HL-60 (cell line): ENCODE data around the gene ANO1.

ENCODE experiments used
- POLR2AphosphoS5 ChIP-seq: IDR thresholded peaks from 2 replicates; pipeline ENCODE4 v1.6.1; 2012; ENCODE audit warnings: low read depth
- SPI1 ChIP-seq: IDR thresholded peaks from 2 replicates; pipeline ENCODE4 v1.6.1; 2012; ENCODE audit warnings: low read depth, mild to moderate bottlenecking, borderline replicate concordance
- TF ChIP-seq, protein P1 (sequence below): IDR thresholded peaks from one replicate; pipeline ENCODE4 v1.5.1; 2011; ENCODE audit warnings: low read length, control low read depth, inconsistent platforms; ENCODE audit not compliant: insufficient read depth
- TF ChIP-seq, protein P2 (sequence below): IDR thresholded peaks from 2 replicates; pipeline ENCODE4 v1.6.1; 2012; ENCODE audit warnings: low read depth; ENCODE audit not compliant: insufficient replicate concordance

DNA sequence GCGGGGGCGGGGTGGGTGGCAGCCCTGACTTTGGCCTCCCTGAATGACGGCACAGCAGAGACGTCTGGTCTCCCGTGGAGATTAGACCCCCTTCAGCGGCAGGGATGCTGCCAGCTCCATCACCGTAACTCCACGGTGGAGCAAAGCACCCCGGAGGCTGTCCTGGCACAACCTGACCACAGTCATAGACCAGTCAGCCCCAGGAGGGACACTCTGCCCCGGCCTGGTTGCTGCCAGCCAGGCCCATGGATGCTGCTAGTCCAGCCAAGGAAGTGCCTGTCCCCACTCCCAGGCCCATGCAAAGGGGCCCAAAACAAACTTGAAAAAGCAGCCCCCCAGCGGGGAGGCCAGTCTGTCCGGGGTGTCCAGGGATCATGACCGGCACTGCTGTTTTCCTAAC is 11.5 kb upstream of the ANO1 start:
- TF ChIP-seq, protein P1, sequence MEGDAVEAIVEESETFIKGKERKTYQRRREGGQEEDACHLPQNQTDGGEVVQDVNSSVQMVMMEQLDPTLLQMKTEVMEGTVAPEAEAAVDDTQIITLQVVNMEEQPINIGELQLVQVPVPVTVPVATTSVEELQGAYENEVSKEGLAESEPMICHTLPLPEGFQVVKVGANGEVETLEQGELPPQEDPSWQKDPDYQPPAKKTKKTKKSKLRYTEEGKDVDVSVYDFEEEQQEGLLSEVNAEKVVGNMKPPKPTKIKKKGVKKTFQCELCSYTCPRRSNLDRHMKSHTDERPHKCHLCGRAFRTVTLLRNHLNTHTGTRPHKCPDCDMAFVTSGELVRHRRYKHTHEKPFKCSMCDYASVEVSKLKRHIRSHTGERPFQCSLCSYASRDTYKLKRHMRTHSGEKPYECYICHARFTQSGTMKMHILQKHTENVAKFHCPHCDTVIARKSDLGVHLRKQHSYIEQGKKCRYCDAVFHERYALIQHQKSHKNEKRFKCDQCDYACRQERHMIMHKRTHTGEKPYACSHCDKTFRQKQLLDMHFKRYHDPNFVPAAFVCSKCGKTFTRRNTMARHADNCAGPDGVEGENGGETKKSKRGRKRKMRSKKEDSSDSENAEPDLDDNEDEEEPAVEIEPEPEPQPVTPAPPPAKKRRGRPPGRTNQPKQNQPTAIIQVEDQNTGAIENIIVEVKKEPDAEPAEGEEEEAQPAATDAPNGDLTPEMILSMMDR: no peak
- TF ChIP-seq SPI1: no peak
- no peak for TF ChIP-seq POLR2AphosphoS5
- TF ChIP-seq, protein P2, sequence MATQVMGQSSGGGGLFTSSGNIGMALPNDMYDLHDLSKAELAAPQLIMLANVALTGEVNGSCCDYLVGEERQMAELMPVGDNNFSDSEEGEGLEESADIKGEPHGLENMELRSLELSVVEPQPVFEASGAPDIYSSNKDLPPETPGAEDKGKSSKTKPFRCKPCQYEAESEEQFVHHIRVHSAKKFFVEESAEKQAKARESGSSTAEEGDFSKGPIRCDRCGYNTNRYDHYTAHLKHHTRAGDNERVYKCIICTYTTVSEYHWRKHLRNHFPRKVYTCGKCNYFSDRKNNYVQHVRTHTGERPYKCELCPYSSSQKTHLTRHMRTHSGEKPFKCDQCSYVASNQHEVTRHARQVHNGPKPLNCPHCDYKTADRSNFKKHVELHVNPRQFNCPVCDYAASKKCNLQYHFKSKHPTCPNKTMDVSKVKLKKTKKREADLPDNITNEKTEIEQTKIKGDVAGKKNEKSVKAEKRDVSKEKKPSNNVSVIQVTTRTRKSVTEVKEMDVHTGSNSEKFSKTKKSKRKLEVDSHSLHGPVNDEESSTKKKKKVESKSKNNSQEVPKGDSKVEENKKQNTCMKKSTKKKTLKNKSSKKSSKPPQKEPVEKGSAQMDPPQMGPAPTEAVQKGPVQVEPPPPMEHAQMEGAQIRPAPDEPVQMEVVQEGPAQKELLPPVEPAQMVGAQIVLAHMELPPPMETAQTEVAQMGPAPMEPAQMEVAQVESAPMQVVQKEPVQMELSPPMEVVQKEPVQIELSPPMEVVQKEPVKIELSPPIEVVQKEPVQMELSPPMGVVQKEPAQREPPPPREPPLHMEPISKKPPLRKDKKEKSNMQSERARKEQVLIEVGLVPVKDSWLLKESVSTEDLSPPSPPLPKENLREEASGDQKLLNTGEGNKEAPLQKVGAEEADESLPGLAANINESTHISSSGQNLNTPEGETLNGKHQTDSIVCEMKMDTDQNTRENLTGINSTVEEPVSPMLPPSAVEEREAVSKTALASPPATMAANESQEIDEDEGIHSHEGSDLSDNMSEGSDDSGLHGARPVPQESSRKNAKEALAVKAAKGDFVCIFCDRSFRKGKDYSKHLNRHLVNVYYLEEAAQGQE: no peak
